HEK293 (cell line): ENCODE data around the gene NLGN1.

ENCODE experiments used
- BCL11B ChIP-seq: fragments of 450-650 bp; formaldehyde crosslinking; IDR thresholded peaks from 2 replicates; pipeline ENCODE4 v1.5.1; 2016; ENCODE audit warnings: low read depth, missing biosample characterization, missing genetic modification characterization
- HOXA7 ChIP-seq: sonication (generic); formaldehyde crosslinking; IDR thresholded peaks from 2 replicates; pipeline ENCODE4 v1.8.1; 2022; ENCODE audit warnings: missing genetic modification reagents, borderline replicate concordance
- ZBTB8A ChIP-seq: fragments of 450-650 bp; formaldehyde crosslinking; IDR thresholded peaks from 2 replicates; pipeline ENCODE4 v1.5.1; 2016; ENCODE audit warnings: missing biosample characterization, missing genetic modification characterization
- ZNF521 ChIP-seq: fragments of 450-650 bp; formaldehyde crosslinking; IDR thresholded peaks from 2 replicates; pipeline ENCODE4 v1.5.1; 2017; ENCODE audit warnings: missing biosample characterization, mild to moderate bottlenecking, missing genetic modification characterization
- TF ChIP-seq, protein P1 (sequence below): sonication (generic); formaldehyde crosslinking; IDR thresholded peaks from 2 replicates; pipeline ENCODE4 v1.8.1; 2022; ENCODE audit warnings: mild to moderate bottlenecking, moderate library complexity, missing genetic modification reagents
- TF ChIP-seq, protein P2 (sequence below): fragments of 450-650 bp; formaldehyde crosslinking; IDR thresholded peaks from 2 replicates; pipeline ENCODE4 v1.5.1; 2016; ENCODE audit warnings: missing biosample characterization, missing genetic modification characterization

- TF ChIP-seq, protein P1, sequence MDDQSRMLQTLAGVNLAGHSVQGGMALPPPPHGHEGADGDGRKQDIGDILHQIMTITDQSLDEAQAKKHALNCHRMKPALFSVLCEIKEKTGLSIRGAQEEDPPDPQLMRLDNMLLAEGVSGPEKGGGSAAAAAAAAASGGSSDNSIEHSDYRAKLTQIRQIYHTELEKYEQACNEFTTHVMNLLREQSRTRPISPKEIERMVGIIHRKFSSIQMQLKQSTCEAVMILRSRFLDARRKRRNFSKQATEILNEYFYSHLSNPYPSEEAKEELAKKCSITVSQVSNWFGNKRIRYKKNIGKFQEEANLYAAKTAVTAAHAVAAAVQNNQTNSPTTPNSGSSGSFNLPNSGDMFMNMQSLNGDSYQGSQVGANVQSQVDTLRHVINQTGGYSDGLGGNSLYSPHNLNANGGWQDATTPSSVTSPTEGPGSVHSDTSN (CRISPR knock-in tag) = no peak
- TF ChIP-seq, protein P2, sequence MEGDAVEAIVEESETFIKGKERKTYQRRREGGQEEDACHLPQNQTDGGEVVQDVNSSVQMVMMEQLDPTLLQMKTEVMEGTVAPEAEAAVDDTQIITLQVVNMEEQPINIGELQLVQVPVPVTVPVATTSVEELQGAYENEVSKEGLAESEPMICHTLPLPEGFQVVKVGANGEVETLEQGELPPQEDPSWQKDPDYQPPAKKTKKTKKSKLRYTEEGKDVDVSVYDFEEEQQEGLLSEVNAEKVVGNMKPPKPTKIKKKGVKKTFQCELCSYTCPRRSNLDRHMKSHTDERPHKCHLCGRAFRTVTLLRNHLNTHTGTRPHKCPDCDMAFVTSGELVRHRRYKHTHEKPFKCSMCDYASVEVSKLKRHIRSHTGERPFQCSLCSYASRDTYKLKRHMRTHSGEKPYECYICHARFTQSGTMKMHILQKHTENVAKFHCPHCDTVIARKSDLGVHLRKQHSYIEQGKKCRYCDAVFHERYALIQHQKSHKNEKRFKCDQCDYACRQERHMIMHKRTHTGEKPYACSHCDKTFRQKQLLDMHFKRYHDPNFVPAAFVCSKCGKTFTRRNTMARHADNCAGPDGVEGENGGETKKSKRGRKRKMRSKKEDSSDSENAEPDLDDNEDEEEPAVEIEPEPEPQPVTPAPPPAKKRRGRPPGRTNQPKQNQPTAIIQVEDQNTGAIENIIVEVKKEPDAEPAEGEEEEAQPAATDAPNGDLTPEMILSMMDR (tag by site-specific recombination) = no peak
- TF ChIP-seq HOXA7 (CRISPR knock-in tag) = no peak
- no peak for TF ChIP-seq ZBTB8A (tag by site-specific recombination)
- TF ChIP-seq ZNF521 (tag by site-specific recombination) = no peak
- TF ChIP-seq BCL11B (tag by site-specific recombination) = no peak
These were observed 113.0 kb downstream of the NLGN1 start for GRCh38 chr3:173510565-173510964.
